SK-N-SH treated with all-trans-retinoic acid at 6 μM for 48 hours (cell line): ENCODE data around the gene PPP5C.
"Not testable (repeated sequence)": the region's sequence is repeated elsewhere in the genome, so short reads cannot be mapped to it uniquely, and the experiment has no call there.

Source experiments
- ESRRG ChIP-seq: fragments of 250-450 bp; sonication (Bioruptor Pico); IDR thresholded peaks from 2 replicates; pipeline ENCODE4 v1.6.1; 2021; ENCODE audit warnings: mild to moderate bottlenecking
- GLIS3 ChIP-seq: fragments of 250-450 bp; sonication (Bioruptor Pico); IDR thresholded peaks from 2 replicates; pipeline ENCODE4 v1.5.0; 2020; ENCODE audit warnings: mild to moderate bottlenecking, moderate library complexity
- ISL1 ChIP-seq: fragments of 250-450 bp; sonication (Bioruptor Pico); IDR thresholded peaks from 2 replicates; pipeline ENCODE4 v2.1.2; 2022; ENCODE audit warnings: mild to moderate bottlenecking, moderate library complexity
- RARB ChIP-seq: fragments of 250-450 bp; sonication (Bioruptor Pico); IDR thresholded peaks from 2 replicates; pipeline ENCODE4 v1.8.0; 2021; ENCODE audit warnings: mild to moderate bottlenecking, moderate library complexity
- ZNF70 ChIP-seq: fragments of 450-650 bp; formaldehyde crosslinking; IDR thresholded peaks from 2 replicates; pipeline ENCODE4 v1.5.0; 2020; ENCODE audit warnings: mild to moderate bottlenecking, moderate library complexity

DNA sequence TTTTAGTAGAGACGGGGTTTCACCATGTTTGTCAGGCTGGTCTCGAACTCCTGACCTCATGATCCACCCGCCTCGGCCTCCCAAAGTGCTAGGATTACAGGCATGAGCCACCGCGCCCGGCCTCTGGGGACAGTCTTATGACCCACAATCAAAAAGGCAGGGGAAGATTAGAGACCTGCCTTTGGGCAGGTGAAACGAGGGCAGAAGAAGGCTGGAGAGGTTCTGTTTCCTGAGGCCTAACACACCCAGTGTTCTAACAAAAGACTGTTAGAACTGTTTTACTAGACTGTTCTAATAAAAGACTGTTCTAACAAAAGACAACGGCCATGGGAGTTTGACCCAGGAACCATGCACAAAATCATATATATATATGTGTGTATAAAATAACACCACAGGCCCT lies 23.7 kb upstream of the PPP5C start:
- not testable (repeated sequence) for TF ChIP-seq GLIS3 (CRISPR knock-in tag); RARB (CRISPR knock-in tag); ESRRG (CRISPR knock-in tag); ZNF70; ISL1 (CRISPR knock-in tag)
